ENCODE measurements around the gene ARHGAP23.

The ARHGAP23 gene

DNA sequence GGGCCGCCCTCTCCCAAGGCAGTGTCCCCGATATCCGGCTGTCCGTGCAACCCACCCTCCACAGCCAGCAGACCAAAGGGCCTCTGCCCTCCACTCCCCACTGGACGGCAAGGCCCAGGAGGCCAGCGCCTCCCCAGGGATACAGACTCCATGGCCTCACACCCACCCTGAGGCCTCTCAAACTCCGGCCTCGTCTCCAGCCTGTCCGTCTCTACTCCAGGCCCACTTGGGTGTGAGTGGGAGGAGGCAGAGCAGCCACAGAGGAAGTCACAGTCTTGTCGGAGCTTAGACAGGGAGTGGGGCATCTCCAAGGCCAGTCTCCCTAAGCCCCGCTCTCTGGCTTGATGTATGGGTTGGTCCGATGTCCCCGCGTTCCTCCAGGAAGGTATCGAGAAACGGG is 104.2 kb downstream of the ARHGAP23 start:
- no peak for TF ChIP-seq EZH2phosphoT487 (IDR thresholded peaks at IDR 0.05; ENCODE audit: borderline replicate concordance)
- TF ChIP-seq, protein P1, sequence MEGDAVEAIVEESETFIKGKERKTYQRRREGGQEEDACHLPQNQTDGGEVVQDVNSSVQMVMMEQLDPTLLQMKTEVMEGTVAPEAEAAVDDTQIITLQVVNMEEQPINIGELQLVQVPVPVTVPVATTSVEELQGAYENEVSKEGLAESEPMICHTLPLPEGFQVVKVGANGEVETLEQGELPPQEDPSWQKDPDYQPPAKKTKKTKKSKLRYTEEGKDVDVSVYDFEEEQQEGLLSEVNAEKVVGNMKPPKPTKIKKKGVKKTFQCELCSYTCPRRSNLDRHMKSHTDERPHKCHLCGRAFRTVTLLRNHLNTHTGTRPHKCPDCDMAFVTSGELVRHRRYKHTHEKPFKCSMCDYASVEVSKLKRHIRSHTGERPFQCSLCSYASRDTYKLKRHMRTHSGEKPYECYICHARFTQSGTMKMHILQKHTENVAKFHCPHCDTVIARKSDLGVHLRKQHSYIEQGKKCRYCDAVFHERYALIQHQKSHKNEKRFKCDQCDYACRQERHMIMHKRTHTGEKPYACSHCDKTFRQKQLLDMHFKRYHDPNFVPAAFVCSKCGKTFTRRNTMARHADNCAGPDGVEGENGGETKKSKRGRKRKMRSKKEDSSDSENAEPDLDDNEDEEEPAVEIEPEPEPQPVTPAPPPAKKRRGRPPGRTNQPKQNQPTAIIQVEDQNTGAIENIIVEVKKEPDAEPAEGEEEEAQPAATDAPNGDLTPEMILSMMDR (conservative IDR thresholded peaks at IDR 0.05; ENCODE audit: low read length), result no peak
- Histone ChIP-seq H3K9me2 (replicated peaks; ENCODE audit: low read depth, low read length) (no peaks in the 10 kb centered on the region), H3K9me3 (ENCODE audit: insufficient read depth, low read depth, low read length) (no peaks in the 10 kb centered on the region), H3F3A (ENCODE audit: low read depth) (no peaks in the 10 kb centered on the region), H3K27me3 (ENCODE audit: insufficient read depth, low read length, poor library complexity, severe bottlenecking) (no peaks in the 10 kb centered on the region), H3K79me2 (ENCODE audit: insufficient read depth, low read length) (no peaks in the 10 kb centered on the region), H3K4me2 (ENCODE audit: low read depth, low read length, poor library complexity, severe bottlenecking) (no peak overlapping the region), H4K20me1 (ENCODE audit: insufficient read depth, low read length, poor library complexity, severe bottlenecking) (no peaks in the 10 kb centered on the region), H3K4me3 (ENCODE audit: low read length, poor library complexity, severe bottlenecking) (no peak overlapping the region), H3K4me1 (ENCODE audit: insufficient read depth, low read length, poor library complexity, severe bottlenecking) (no peaks in the 10 kb centered on the region), H2AFZ (ENCODE audit: low read length) (no peak overlapping the region), H3K9ac (ENCODE audit: low read depth, low read length, poor library complexity, severe bottlenecking) (no peak overlapping the region), H3K36me3 (ENCODE audit: insufficient read depth, low read length) (no peaks in the 10 kb centered on the region)

- H3K27me3 ChIP-seq (ENCODE audit: insufficient read depth, low read length, poor library complexity, severe bottlenecking), result no peaks in the 10 kb centered on the region
- H2AFZ ChIP-seq (ENCODE audit: low read length), result no peak overlapping the region
- TF ChIP-seq, protein P1 (conservative IDR thresholded peaks at IDR 0.05; ENCODE audit: low read length), result no peak
- no peak for TF ChIP-seq EZH2phosphoT487 (IDR thresholded peaks at IDR 0.05; ENCODE audit: borderline replicate concordance)
- H3K4me1 ChIP-seq (ENCODE audit: insufficient read depth, low read length, poor library complexity, severe bottlenecking), result no peaks in the 10 kb centered on the region
- no peaks in the 10 kb centered on the region for H3K79me2 ChIP-seq (ENCODE audit: insufficient read depth, low read length)
- H3K9ac ChIP-seq (ENCODE audit: low read depth, low read length, poor library complexity, severe bottlenecking), result no peak overlapping the region
- no peak overlapping the region for H3K4me2 ChIP-seq (ENCODE audit: low read depth, low read length, poor library complexity, severe bottlenecking)
- no peaks in the 10 kb centered on the region for H3K9me3 ChIP-seq (ENCODE audit: insufficient read depth, low read depth, low read length)
- no peaks in the 10 kb centered on the region for H3K36me3 ChIP-seq (ENCODE audit: insufficient read depth, low read length)
- no peaks in the 10 kb centered on the region for H3F3A ChIP-seq (ENCODE audit: low read depth)
- no peaks in the 10 kb centered on the region for H3K9me2 ChIP-seq (replicated peaks; ENCODE audit: low read depth, low read length)
- H4K20me1 ChIP-seq (ENCODE audit: insufficient read depth, low read length, poor library complexity, severe bottlenecking), result no peaks in the 10 kb centered on the region
- H3K4me3 ChIP-seq (ENCODE audit: low read length, poor library complexity, severe bottlenecking), result no peak overlapping the region
Observed at GRCh38 chr17:38533241-38533640, 105.0 kb downstream of the ARHGAP23 start.

GRCh38 chr17:38533866-38534497 is 105.7 kb downstream of the ARHGAP23 start:
- Histone ChIP-seq H3K4me2 (ENCODE audit: low read depth, low read length, poor library complexity, severe bottlenecking) (no peak overlapping the region), H3F3A (ENCODE audit: low read depth) (no peaks in the 10 kb centered on the region), H3K79me2 (ENCODE audit: insufficient read depth, low read length) (no peaks in the 10 kb centered on the region), H3K9me3 (ENCODE audit: insufficient read depth, low read depth, low read length) (no peaks in the 10 kb centered on the region), H3K4me3 (ENCODE audit: low read length, poor library complexity, severe bottlenecking) (no peak overlapping the region), H3K4me1 (ENCODE audit: insufficient read depth, low read length, poor library complexity, severe bottlenecking) (no peaks in the 10 kb centered on the region), H3K9ac (ENCODE audit: low read depth, low read length, poor library complexity, severe bottlenecking) (no peak overlapping the region), H3K27me3 (ENCODE audit: insufficient read depth, low read length, poor library complexity, severe bottlenecking) (no peaks in the 10 kb centered on the region), H4K20me1 (ENCODE audit: insufficient read depth, low read length, poor library complexity, severe bottlenecking) (no peaks in the 10 kb centered on the region), H2AFZ (ENCODE audit: low read length) (no peak overlapping the region), H3K9me2 (replicated peaks; ENCODE audit: low read depth, low read length) (no peaks in the 10 kb centered on the region), H3K36me3 (ENCODE audit: insufficient read depth, low read length) (no peaks in the 10 kb centered on the region)
- TF ChIP-seq, protein P1 (conservative IDR thresholded peaks at IDR 0.05; ENCODE audit: low read length), result no peak
- TF ChIP-seq EZH2phosphoT487 (IDR thresholded peaks at IDR 0.05; ENCODE audit: borderline replicate concordance), result no peak
